Neutrophil (primary cell): Measurements from ENCODE around the gene CNBP.
"Not testable (repeated sequence)": the region's sequence is repeated elsewhere in the genome, so short reads cannot be mapped to it uniquely, and the experiment has no call there.

Source experiments
- H3K27ac ChIP-seq: fragments of 200-600 bp; sonication (generic); 2 replicates; pipeline ENCODE4 v1.5.1; 2016; ENCODE audit warnings: mild to moderate bottlenecking, moderate library complexity
- H3K27me3 ChIP-seq: fragments of 200-600 bp; sonication (generic); 2 replicates; pipeline ENCODE4 v1.6.0; 2016; ENCODE audit warnings: mild to moderate bottlenecking
- H3K36me3 ChIP-seq: fragments of 200-600 bp; sonication (generic); 2 replicates; pipeline ENCODE4 v1.5.1; 2017
- H3K4me1 ChIP-seq, 2 experiments: fragments of 200-600 bp in 1 of 2; sonication (generic) in 1 of 2; 1 replicate in 1 of 2; 2 replicates in 1 of 2; pipeline versions ENCODE4 v1.5.1 to v1.6.1; 2013 to 2016; ENCODE audit warnings: low read depth in 1 of 2, low read length in 1 of 2, mild to moderate bottlenecking in 1 of 2, moderate library complexity in 1 of 2; ENCODE audit not compliant: control insufficient read depth in 1 of 2, insufficient read depth in 1 of 2
- H3K4me3 ChIP-seq, 2 experiments: fragments of 200-600 bp in 1 of 2; sonication (generic) in 1 of 2; 1 replicate in 1 of 2; 2 replicates in 1 of 2; pipeline ENCODE4 v1.5.1; 2013 to 2016; ENCODE audit warnings: low read depth in 1 of 2, low read length in 1 of 2, mild to moderate bottlenecking in 1 of 2, moderate library complexity in 1 of 2
- H3K9me3 ChIP-seq: fragments of 200-600 bp; sonication (generic); 2 replicates; pipeline ENCODE4 v1.5.1; 2016
- TF ChIP-seq, protein P1 (sequence below): fragments of 200-600 bp; sonication (generic); IDR thresholded peaks from 2 replicates; pipeline ENCODE4 v1.5.1; 2016; ENCODE audit warnings: antibody characterized with exemption

CNBP gene

DNA sequence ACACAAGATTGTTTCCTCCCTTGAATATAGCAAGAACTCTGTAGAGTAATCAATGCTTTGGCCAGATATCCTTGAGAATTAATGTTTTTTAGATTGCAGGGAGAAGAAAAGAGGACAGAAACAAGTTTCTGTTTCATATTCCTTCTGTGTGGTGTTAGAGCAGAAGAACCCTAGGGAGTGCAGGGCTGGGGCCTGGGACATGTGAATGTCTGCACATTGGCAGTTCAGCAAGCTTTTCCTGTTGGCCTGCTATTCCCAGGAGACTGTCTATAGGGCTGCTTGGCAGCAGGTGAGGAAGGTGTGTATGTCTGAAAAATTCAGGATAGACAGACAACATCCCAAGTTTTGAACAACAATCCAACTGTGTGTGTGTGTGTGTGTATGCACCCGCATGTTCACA is 13.6 kb upstream of the CNBP start:
- no peak overlapping the region for H3K4me3 ChIP-seq
- TF ChIP-seq, protein P1, sequence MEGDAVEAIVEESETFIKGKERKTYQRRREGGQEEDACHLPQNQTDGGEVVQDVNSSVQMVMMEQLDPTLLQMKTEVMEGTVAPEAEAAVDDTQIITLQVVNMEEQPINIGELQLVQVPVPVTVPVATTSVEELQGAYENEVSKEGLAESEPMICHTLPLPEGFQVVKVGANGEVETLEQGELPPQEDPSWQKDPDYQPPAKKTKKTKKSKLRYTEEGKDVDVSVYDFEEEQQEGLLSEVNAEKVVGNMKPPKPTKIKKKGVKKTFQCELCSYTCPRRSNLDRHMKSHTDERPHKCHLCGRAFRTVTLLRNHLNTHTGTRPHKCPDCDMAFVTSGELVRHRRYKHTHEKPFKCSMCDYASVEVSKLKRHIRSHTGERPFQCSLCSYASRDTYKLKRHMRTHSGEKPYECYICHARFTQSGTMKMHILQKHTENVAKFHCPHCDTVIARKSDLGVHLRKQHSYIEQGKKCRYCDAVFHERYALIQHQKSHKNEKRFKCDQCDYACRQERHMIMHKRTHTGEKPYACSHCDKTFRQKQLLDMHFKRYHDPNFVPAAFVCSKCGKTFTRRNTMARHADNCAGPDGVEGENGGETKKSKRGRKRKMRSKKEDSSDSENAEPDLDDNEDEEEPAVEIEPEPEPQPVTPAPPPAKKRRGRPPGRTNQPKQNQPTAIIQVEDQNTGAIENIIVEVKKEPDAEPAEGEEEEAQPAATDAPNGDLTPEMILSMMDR, result no peak
- H3K27me3 ChIP-seq, result no peaks in the 10 kb centered on the region
- peaks cover 32 to 33% of the 10 kb centered on the region in 2 experiments for H3K4me1 ChIP-seq
- no peaks in the 10 kb centered on the region for H3K9me3 ChIP-seq
- no peaks in the 10 kb centered on the region for H3K36me3 ChIP-seq
- peak overlapping the region; percentile 83 for H3K27ac ChIP-seq

GRCh38 chr3:129196601-129197000 is 12.9 kb upstream of the CNBP start:
- Histone ChIP-seq H3K27ac (peak overlapping the region; percentile 83), H3K9me3 (no peaks in the 10 kb centered on the region), H3K36me3 (no peaks in the 10 kb centered on the region), H3K4me1 (peaks cover 32 to 33% of the 10 kb centered on the region in 2 experiments), H3K27me3 (no peaks in the 10 kb centered on the region), H3K4me3 (no peak overlapping the region)
- TF ChIP-seq, protein P1, result no peak

DNA sequence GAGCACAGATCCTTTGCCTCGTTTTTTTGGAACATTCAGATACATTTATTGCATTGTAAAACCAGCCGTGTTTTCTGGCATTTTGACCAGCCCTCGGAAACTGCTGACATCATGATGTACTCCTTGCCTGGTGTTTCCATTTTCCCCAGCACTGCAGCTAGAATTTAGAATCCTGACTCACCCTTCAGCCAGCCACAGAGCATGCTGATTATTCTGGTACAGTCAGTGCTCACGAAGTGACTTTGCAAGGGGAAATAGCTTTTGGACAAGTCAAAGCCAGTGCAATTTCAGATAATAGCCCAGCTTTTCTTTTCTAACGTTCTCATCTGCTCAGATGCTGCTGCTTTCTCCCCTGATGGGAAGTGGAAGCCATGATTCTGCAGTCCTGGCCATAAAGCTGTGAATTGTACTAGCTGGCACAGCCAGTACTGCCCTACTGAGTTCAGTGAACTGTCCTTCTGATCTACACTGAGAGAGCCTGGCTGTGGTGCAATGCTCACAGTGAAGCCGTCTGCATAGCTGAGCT is 12.1 kb upstream of the CNBP start:
- no peaks in the 10 kb centered on the region for H3K27me3 ChIP-seq
- TF ChIP-seq, protein P1, result no peak
- peak overlapping the region; percentile 83 for H3K27ac ChIP-seq
- H3K4me1 ChIP-seq, result peaks cover 32 to 33% of the 10 kb centered on the region in 2 experiments
- H3K4me3 ChIP-seq, result peak overlapping the region; percentile 12 to 19
- no peaks in the 10 kb centered on the region for H3K9me3 ChIP-seq
- no peaks in the 10 kb centered on the region for H3K36me3 ChIP-seq

- H3K27ac ChIP-seq, H3K27me3 ChIP-seq, H3K9me3 ChIP-seq, H3K4me3 ChIP-seq, H3K36me3 ChIP-seq: not testable (repeated sequence)
- peaks cover 12 to 18% of the 10 kb centered on the region in 2 experiments for H3K4me1 ChIP-seq
These were observed 6.1 kb upstream of the CNBP start for GRCh38 chr3:129189793-129190192.

GRCh38 chr3:129187857-129188256 is 4.2 kb upstream of the CNBP start:
- Histone ChIP-seq H3K4me3 (no peak overlapping the region), H3K27ac (peak overlapping the region; percentile 15), H3K36me3 (no peaks in the 10 kb centered on the region), H3K4me1 (peaks cover 21 to 24% of the 10 kb centered on the region in 2 experiments), H3K27me3 (no peaks in the 10 kb centered on the region), H3K9me3 (no peaks in the 10 kb centered on the region)
- TF ChIP-seq, protein P1, result no peak

DNA sequence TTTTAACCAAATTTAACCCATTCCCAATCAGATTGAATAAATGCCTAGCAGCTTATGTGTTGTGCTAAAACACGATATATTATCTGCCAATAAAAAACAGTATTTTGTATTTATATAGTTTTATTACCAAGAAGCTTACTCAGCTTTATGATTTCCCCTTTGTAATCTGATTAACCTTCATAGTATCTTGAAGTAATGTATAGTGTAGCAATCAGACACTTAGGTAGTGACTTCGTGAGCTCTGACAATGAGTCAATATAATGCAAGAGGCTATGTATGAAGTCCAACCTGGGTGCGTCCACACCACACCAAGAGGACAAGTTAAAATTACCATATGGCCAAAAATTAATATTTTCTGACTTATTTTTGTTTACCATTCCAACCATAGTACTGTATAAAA is 2.1 kb upstream of the CNBP start:
- Histone ChIP-seq H3K36me3 (no peaks in the 10 kb centered on the region), H3K9me3 (no peaks in the 10 kb centered on the region), H3K4me3 (no peak overlapping the region), H3K27ac (peak overlapping the region; percentile 98), H3K27me3 (no peaks in the 10 kb centered on the region), H3K4me1 (peaks cover 35 to 44% of the 10 kb centered on the region in 2 experiments)
- TF ChIP-seq, protein P1, result no peak

GRCh38 chr3:129184784-129185542 is 1.3 kb upstream of the CNBP start:
- not testable (repeated sequence) for H3K27me3 ChIP-seq, H3K36me3 ChIP-seq, H3K9me3 ChIP-seq
- Histone ChIP-seq H3K27ac (peak overlapping the region; percentile 98), H3K4me3 (peak overlapping the region; percentile 98 to 99), H3K4me1 (peaks cover 42 to 52% of the 10 kb centered on the region in 2 experiments)
